SHP77 (cell line): ENCODE data around the gene AMMECR1L.
"Not testable (repeated sequence)": the region's sequence is repeated elsewhere in the genome, so short reads cannot be mapped to it uniquely, and the experiment has no call there.

Source experiments
- DNase-seq, 2 experiments: peaks; one replicate each; lab custom pipeline; 2025; lab: John Stamatoyannopoulos, UW

The AMMECR1L gene

GRCh38 chr2:127841466-127842178, 44.1 kb downstream of the AMMECR1L start:
- no peak for DNase-seq

- no peak for DNase-seq
Observed at GRCh38 chr2:127840893-127841292, 44.9 kb downstream of the AMMECR1L start.

- no peak for DNase-seq
Observed at GRCh38 chr2:127834951-127835350, 50.8 kb downstream of the AMMECR1L start.

GRCh38 chr2:127829845-127830246, 55.9 kb downstream of the AMMECR1L start:
- no peak for DNase-seq

- not testable (repeated sequence) for DNase-seq
Observed at GRCh38 chr2:127826708-127827107, 59.0 kb downstream of the AMMECR1L start.

- DNase-seq = no peak
Observed at GRCh38 chr2:127826047-127826446, 59.7 kb downstream of the AMMECR1L start.

GRCh38 chr2:127820080-127820668, 65.6 kb downstream of the AMMECR1L start:
- DNase-seq = no peak

- no peak for DNase-seq
Observed at GRCh38 chr2:127818794-127819425, 66.8 kb downstream of the AMMECR1L start.

GRCh38 chr2:127818241-127818640, 67.5 kb downstream of the AMMECR1L start:
- DNase-seq = no peak

GRCh38 chr2:127814677-127815076, 71.1 kb downstream of the AMMECR1L start:
- DNase-seq = no peak

GRCh38 chr2:127812441-127812840, 73.3 kb downstream of the AMMECR1L start:
- not testable (repeated sequence) for DNase-seq
